Small intestine (tissue), 7 donors: ENCODE data around the gene PODXL2. TPM values are rescaled to one million over a fixed set of nuclear protein-coding genes. Genes with fewer than 3 reads are reported as not detected.

Source experiments
- DNase-seq, 2 donors: peaks; one replicate each; pipeline versions ENCODE4 v3.0.0 to v3.0.0-alpha.2; 2013
- FAIRE-seq: peaks from 2 replicates; lab custom pipeline; 2012; peaks lifted over from hg19 to GRCh38; lab: Jason Lieb, UNC
- H3K27ac ChIP-seq, 3 donors: one replicate each; pipeline ENCODE4 v1.5.1; 2013; ENCODE audit warnings: low read length in 2 of 3, mild to moderate bottlenecking in 2 of 3, control low read depth in 1 of 3, inconsistent platforms in 1 of 3, low read depth in 1 of 3, moderate library complexity in 1 of 3
- H3K27me3 ChIP-seq, 3 donors: one replicate each; pipeline ENCODE4 v1.6.1; 2013; ENCODE audit warnings: low read length in 3 of 3, inconsistent platforms in 1 of 3; ENCODE audit not compliant: control insufficient read depth in 3 of 3, insufficient read depth in 3 of 3
- H3K36me3 ChIP-seq, 3 donors: one replicate each; pipeline ENCODE4 v1.6.1; 2013; ENCODE audit warnings: low read length in 3 of 3, inconsistent platforms in 1 of 3, low read depth in 1 of 3, mild to moderate bottlenecking in 1 of 3, moderate library complexity in 1 of 3; ENCODE audit not compliant: control insufficient read depth in 3 of 3, insufficient read depth in 2 of 3
- H3K4me1 ChIP-seq, 3 donors: one replicate each; pipeline ENCODE4 v1.6.1; 2013; ENCODE audit warnings: low read length in 2 of 3, inconsistent platforms in 1 of 3, low read depth in 1 of 3, mild to moderate bottlenecking in 1 of 3, moderate library complexity in 1 of 3; ENCODE audit not compliant: control insufficient read depth in 3 of 3, insufficient read depth in 2 of 3
- H3K4me3 ChIP-seq, 3 donors: one replicate each; pipeline ENCODE4 v1.5.1; 2013; ENCODE audit warnings: low read length in 3 of 3, control low read depth in 1 of 3, inconsistent platforms in 1 of 3, low read depth in 1 of 3, mild to moderate bottlenecking in 1 of 3, moderate library complexity in 1 of 3
- H3K9me3 ChIP-seq, 2 donors: one replicate each; pipeline ENCODE4 v1.6.1; 2013; ENCODE audit warnings: low read depth in 1 of 2, low read length in 1 of 2; ENCODE audit not compliant: control insufficient read depth in 2 of 2, insufficient read depth in 1 of 2
- WGBS, 3 donors: extraction: QIAGEN DNeasy Blood & Tissue Kit; methylation state at CpG; one replicate each; pipeline ENCODE4 v1.1.7; 2013; 5-methylcytosine and 5-hydroxymethylcytosine counted together
- polyA plus RNA-seq, 4 donors: library from polyadenylated mRNA; stranded (reverse) in 3 of 4; unstranded in 1 of 4; fragments of 200-250 nt in 3 of 4; fragments of 120-200 nt in 1 of 4; gene quantifications; one replicate each; pipeline versions ENCODE4 v1.2.1 to v1.2.3, GENCODE V29; 2013
- donor health status: healthy with polysubstance abuse.
- donor health status: control.
- donor health status: control.
- donor health status: Bipolar disorder and iron deficiency.
- donor health status: healthy.

Gene PODXL2
- polyA plus RNA-seq, 4 donors: 1.6 to 17.0 (median 4.2) TPM

- H3K4me1 ChIP-seq: peaks cover 0 to 6% (median 0%) of the 10 kb centered on the region in 3 donors
- H3K36me3 ChIP-seq: peaks cover 0 to 5% (median 0%) of the 10 kb centered on the region in 3 donors
- WGBS, 3 donors: 90 to 94% (median 94%) methylated on average over 7 of the region's 7 CpGs
- H3K4me3 ChIP-seq: no peak overlapping the region
- H3K27ac ChIP-seq: no peak overlapping the region
- no peak for FAIRE-seq
- no peaks in the 10 kb centered on the region for H3K27me3 ChIP-seq
- no peak for DNase-seq
- no peaks in the 10 kb centered on the region for H3K9me3 ChIP-seq
These were observed 41.2 kb downstream of the PODXL2 start for GRCh38 chr3:127670229-127670559.

GRCh38 chr3:127670761-127671522, 42.0 kb downstream of the PODXL2 start:
- Histone ChIP-seq H3K27me3 (no peaks in the 10 kb centered on the region), H3K36me3 (peaks cover 0 to 10% (median 0%) of the 10 kb centered on the region in 3 donors), H3K4me3 (no peak overlapping the region), H3K9me3 (no peaks in the 10 kb centered on the region), H3K27ac (no peak overlapping the region), H3K4me1 (peaks cover 0 to 6% (median 0%) of the 10 kb centered on the region in 3 donors)
- FAIRE-seq: no peak
- no peak for DNase-seq
- 93 to 95% (median 94%) methylated on average over 17 to 20 of the region's 20 CpGs for WGBS, 3 donors

GRCh38 chr3:127671523-127672428, 42.8 kb downstream of the PODXL2 start:
- no peak for FAIRE-seq

GRCh38 chr3:127672429-127673190, 43.6 kb downstream of the PODXL2 start, which contains the start of gene ABTB1:
ABTB1 (plus strand) TSS chr3:127672952; CDS start chr3:127673026, 74 bp downstream.
- Histone ChIP-seq H3K9me3 (no peaks in the 10 kb centered on the region), H3K27me3 (no peaks in the 10 kb centered on the region), H3K4me1 (peaks cover 0 to 6% (median 0%) of the 10 kb centered on the region in 3 donors), H3K4me3 (peak within 1 kb of the TSS; percentile 58 to 85 (median 80)), H3K36me3 (peaks cover 0 to 23% (median 0%) of the 10 kb centered on the region in 3 donors), H3K27ac (peak within 1 kb of the TSS; percentile 22 to 91 (median 71))
- DNase-seq (peak; percentile 82 to 85), FAIRE-seq (no peak)
- 0 to 1% (median 0%) methylated on average over 28 to 102 of the region's 102 CpGs for WGBS, 3 donors

More at GRCh38 chr3:127671523-127672428, 42.8 kb downstream of the PODXL2 start:
- peak in 1 of 2 donors; percentile 15 for DNase-seq
- H3K27me3 ChIP-seq: no peaks in the 10 kb centered on the region
- 11 to 19% (median 16%) methylated on average over 41 to 44 of the region's 44 CpGs for WGBS, 3 donors
- peak overlapping the region; percentile 58 to 85 (median 77) for H3K4me3 ChIP-seq
- H3K27ac ChIP-seq: peak overlapping the region; percentile 22 to 91 (median 71)
- peaks cover 0 to 6% (median 0%) of the 10 kb centered on the region in 3 donors for H3K4me1 ChIP-seq
- no peaks in the 10 kb centered on the region for H3K9me3 ChIP-seq
- H3K36me3 ChIP-seq: peaks cover 0 to 15% (median 0%) of the 10 kb centered on the region in 3 donors

- peaks cover 0 to 29% (median 0%) of the 10 kb centered on the region in 3 donors for H3K36me3 ChIP-seq
- 10 to 15% (median 15%) methylated on average over 40 to 51 of the region's 51 CpGs for WGBS, 3 donors
- H3K4me3 ChIP-seq: peak overlapping the region; percentile 55 to 85 (median 80)
- peaks cover 0 to 6% (median 0%) of the 10 kb centered on the region in 3 donors for H3K4me1 ChIP-seq
- H3K9me3 ChIP-seq: no peaks in the 10 kb centered on the region
- peak overlapping the region; percentile 2 to 87 (median 22) for H3K27ac ChIP-seq
- no peak for FAIRE-seq
- H3K27me3 ChIP-seq: no peaks in the 10 kb centered on the region
- DNase-seq: peak; percentile 29 to 67
These were observed 44.5 kb downstream of the PODXL2 start for GRCh38 chr3:127673191-127674100.

- DNase-seq (no peak), FAIRE-seq (no peak)
- Histone ChIP-seq H3K27ac (no peak overlapping the region), H3K4me3 (peak overlapping the region in 1 of 3 donors; percentile 85), H3K27me3 (no peaks in the 10 kb centered on the region), H3K4me1 (peaks cover 0 to 6% (median 0%) of the 10 kb centered on the region in 3 donors), H3K9me3 (no peaks in the 10 kb centered on the region), H3K36me3 (peaks cover 0 to 31% (median 0%) of the 10 kb centered on the region in 3 donors)
- 68 to 77% (median 73%) methylated on average over 17 of the region's 17 CpGs for whole genome bisulfite sequencing, 3 donors
These were observed 45.2 kb downstream of the PODXL2 start for GRCh38 chr3:127674101-127674721.

- no peaks in the 10 kb centered on the region for H3K27me3 ChIP-seq
- DNase-seq: no peak
- no peak for FAIRE-seq
These were observed 45.8 kb downstream of the PODXL2 start for GRCh38 chr3:127674790-127675189.

More at GRCh38 chr3:127674790-127675189, 45.8 kb downstream of the PODXL2 start:
- H3K27ac ChIP-seq: no peak overlapping the region
- H3K4me1 ChIP-seq: peaks cover 0 to 6% (median 0%) of the 10 kb centered on the region in 3 donors
- no peak overlapping the region for H3K4me3 ChIP-seq
- WGBS, 3 donors: 84 to 93% (median 89%) methylated on average over 8 of the region's 8 CpGs
- no peaks in the 10 kb centered on the region for H3K9me3 ChIP-seq
- peaks cover 0 to 33% (median 0%) of the 10 kb centered on the region in 3 donors for H3K36me3 ChIP-seq
